HG03457 (cell line): ENCODE measurements around the gene THEMIS.
"Not testable (repeated sequence)": the region's sequence is repeated elsewhere in the genome, so short reads cannot be mapped to it uniquely, and the experiment has no call there.

Source experiments
- ATAC-seq: cut with Tn5 transposase; IDR thresholded peaks from one replicate; pipeline ENCODE4 v1.9.1; 2021; ENCODE audit warnings: moderate number of reproducible peaks; ENCODE audit not compliant: unreplicated experiment

Gene THEMIS

GRCh38 chr6:127918506-127919427 is 17.9 kb upstream of the THEMIS start:
- ATAC-seq: no peak

GRCh38 chr6:127917766-127918165 is 16.9 kb upstream of the THEMIS start:
- ATAC-seq: no peak

- no peak for ATAC-seq
These were observed 13.4 kb upstream of the THEMIS start for GRCh38 chr6:127914240-127914639.

- no peak for ATAC-seq
These were observed 12.1 kb upstream of the THEMIS start for GRCh38 chr6:127912914-127913313.

GRCh38 chr6:127907960-127908640 is 7.2 kb upstream of the THEMIS start:
- peak; percentile 81 for ATAC-seq

- no peak for ATAC-seq
These were observed 3.3 kb upstream of the THEMIS start for GRCh38 chr6:127904160-127904559.

GRCh38 chr6:127902933-127903332 is 2.1 kb upstream of the THEMIS start:
- ATAC-seq: no peak

- ATAC-seq: no peak
These were observed 3.4 kb downstream of the THEMIS start for GRCh38 chr6:127897484-127897883.

GRCh38 chr6:127894051-127894450 is 6.8 kb downstream of the THEMIS start:
- ATAC-seq: no peak

GRCh38 chr6:127893541-127893940 is 7.3 kb downstream of the THEMIS start:
- ATAC-seq: no peak

- no peak for ATAC-seq
These were observed 9.0 kb downstream of the THEMIS start for GRCh38 chr6:127891731-127892326.

- no peak for ATAC-seq
These were observed 14.3 kb downstream of the THEMIS start for GRCh38 chr6:127886603-127887002.

GRCh38 chr6:127884134-127884533 is 16.7 kb downstream of the THEMIS start:
- no peak for ATAC-seq

GRCh38 chr6:127881949-127882348 is 18.9 kb downstream of the THEMIS start:
- ATAC-seq: not testable (repeated sequence)

GRCh38 chr6:127880429-127880828 is 20.4 kb downstream of the THEMIS start:
- no peak for ATAC-seq

- ATAC-seq: no peak
These were observed 21.2 kb downstream of the THEMIS start for GRCh38 chr6:127879685-127880084.

- ATAC-seq: no peak
These were observed 22.7 kb downstream of the THEMIS start for GRCh38 chr6:127878115-127878514.

GRCh38 chr6:127877231-127877630 is 23.6 kb downstream of the THEMIS start:
- ATAC-seq: no peak

GRCh38 chr6:127869772-127870404 is 31.0 kb downstream of the THEMIS start:
- ATAC-seq: no peak

- no peak for ATAC-seq
These were observed 31.7 kb downstream of the THEMIS start for GRCh38 chr6:127869183-127869582.

GRCh38 chr6:127868338-127868737 is 32.5 kb downstream of the THEMIS start:
- ATAC-seq: no peak
